NCI-H1092 (cell line): ENCODE results near the gene MEP1A.
"Not testable (repeated sequence)": the region's sequence is repeated elsewhere in the genome, so short reads cannot be mapped to it uniquely, and the experiment has no call there.

Source experiments
- DNase-seq: peaks from one replicate; lab custom pipeline; 2025; lab: John Stamatoyannopoulos, UW

MEP1A gene

GRCh38 chr6:46777476-46778346, 15.5 kb upstream of the MEP1A start:
- DNase-seq: no peak

GRCh38 chr6:46781478-46782378, 11.5 kb upstream of the MEP1A start:
- peak; percentile 37 for DNase-seq

- DNase-seq: no peak
Measured at GRCh38 chr6:46784535-46784934, 8.7 kb upstream of the MEP1A start.

GRCh38 chr6:46787871-46788540, 5.2 kb upstream of the MEP1A start:
- no peak for DNase-seq

- DNase-seq: no peak
Measured at GRCh38 chr6:46788791-46789190, 4.4 kb upstream of the MEP1A start.

GRCh38 chr6:46789434-46790354, 3.5 kb upstream of the MEP1A start:
- no peak for DNase-seq

- no peak for DNase-seq
Measured at GRCh38 chr6:46790355-46790874, 2.8 kb upstream of the MEP1A start.

- no peak for DNase-seq
Measured at GRCh38 chr6:46792635-46793034, 554 bp upstream of the MEP1A start.

- no peak for DNase-seq
Measured at GRCh38 chr6:46794068-46794467, 879 bp downstream of the MEP1A start.

GRCh38 chr6:46795816-46796215, 2.6 kb downstream of the MEP1A start:
- no peak for DNase-seq

GRCh38 chr6:46796848-46797580, 3.8 kb downstream of the MEP1A start:
- DNase-seq: no peak

GRCh38 chr6:46799657-46800056, 6.5 kb downstream of the MEP1A start:
- no peak for DNase-seq

- no peak for DNase-seq
Measured at GRCh38 chr6:46808806-46809205, 15.6 kb downstream of the MEP1A start.

- DNase-seq: no peak
Measured at GRCh38 chr6:46815130-46815529, 21.9 kb downstream of the MEP1A start.

GRCh38 chr6:46816626-46817025, 23.4 kb downstream of the MEP1A start:
- no peak for DNase-seq

- DNase-seq: no peak
Measured at GRCh38 chr6:46819561-46819960, 26.4 kb downstream of the MEP1A start.

GRCh38 chr6:46821458-46821881, 28.3 kb downstream of the MEP1A start:
- no peak for DNase-seq

- no peak for DNase-seq
Measured at GRCh38 chr6:46828939-46829338, 35.8 kb downstream of the MEP1A start.

GRCh38 chr6:46832816-46833215, 39.6 kb downstream of the MEP1A start:
- no peak for DNase-seq

GRCh38 chr6:46834257-46834916, 41.2 kb downstream of the MEP1A start:
- DNase-seq: not testable (repeated sequence)
